ENCODE results near the gene LPIN2.
"Not testable (repeated sequence)": the region's sequence is repeated elsewhere in the genome, so short reads cannot be mapped to it uniquely, and the experiment has no call there.

The LPIN2 gene

GRCh38 chr18:3027370-3027891, 14.5 kb upstream of the LPIN2 start:
- DNase-seq, result no peak
- Mint-ChIP-seq H3K36me3 (ENCODE audit: low read depth) (no peaks in the 10 kb centered on the region), H3K27me3 (ENCODE audit: low read depth, poor library complexity) (no peaks in the 10 kb centered on the region), H3K4me1 (peaks cover 49% of the 10 kb centered on the region), H3K27ac (peak overlapping the region; percentile 65), H3K9me3 (no peaks in the 10 kb centered on the region), H3K4me3 (peak overlapping the region; percentile 25)
- TF ChIP-seq CTCF (IDR thresholded peaks at IDR 0.05), result no peak

- no peak for TF ChIP-seq CTCF (IDR thresholded peaks at IDR 0.05)
- DNase-seq, result no peak
- Mint-ChIP-seq H3K27ac (no peak overlapping the region), H3K36me3 (ENCODE audit: low read depth) (no peaks in the 10 kb centered on the region), H3K4me1 (peaks cover 43% of the 10 kb centered on the region), H3K27me3 (ENCODE audit: low read depth, poor library complexity) (no peaks in the 10 kb centered on the region), H3K9me3 (no peaks in the 10 kb centered on the region), H3K4me3 (no peak overlapping the region)
These were observed 12.6 kb upstream of the LPIN2 start for GRCh38 chr18:3025544-3025943.

GRCh38 chr18:3023603-3024002, 10.7 kb upstream of the LPIN2 start:
- H3K9me3 Mint-ChIP-seq; H3K27me3 Mint-ChIP-seq (ENCODE audit: low read depth, poor library complexity); H3K4me3 Mint-ChIP-seq; H3K27ac Mint-ChIP-seq; DNase-seq; H3K36me3 Mint-ChIP-seq (ENCODE audit: low read depth): not testable (repeated sequence)
- H3K4me1 Mint-ChIP-seq, result peaks cover 37% of the 10 kb centered on the region

GRCh38 chr18:3016585-3017297, 3.8 kb upstream of the LPIN2 start:
- Mint-ChIP-seq H3K36me3 (ENCODE audit: low read depth) (peaks cover 3% of the 10 kb centered on the region), H3K4me3 (no peak overlapping the region), H3K27me3 (ENCODE audit: low read depth, poor library complexity) (peaks cover 5% of the 10 kb centered on the region), H3K27ac (no peak overlapping the region), H3K4me1 (peaks cover 57% of the 10 kb centered on the region), H3K9me3 (no peaks in the 10 kb centered on the region)
- no peak for DNase-seq
- no peak for TF ChIP-seq CTCF (IDR thresholded peaks at IDR 0.05)

GRCh38 chr18:3015851-3016250, 2.9 kb upstream of the LPIN2 start:
- Mint-ChIP-seq H3K4me3 (peak overlapping the region; percentile 17), H3K36me3 (ENCODE audit: low read depth) (peaks cover 7% of the 10 kb centered on the region), H3K27me3 (ENCODE audit: low read depth, poor library complexity) (peaks cover 6% of the 10 kb centered on the region), H3K9me3 (no peaks in the 10 kb centered on the region), H3K27ac (peak overlapping the region; percentile 34), H3K4me1 (peaks cover 66% of the 10 kb centered on the region)
- no peak for TF ChIP-seq CTCF (IDR thresholded peaks at IDR 0.05)
- no peak for DNase-seq

- DNase-seq, result no peak
- Mint-ChIP-seq H3K4me1 (peaks cover 72% of the 10 kb centered on the region), H3K4me3 (peak overlapping the region; percentile 3), H3K9me3 (no peaks in the 10 kb centered on the region), H3K36me3 (ENCODE audit: low read depth) (peaks cover 14% of the 10 kb centered on the region), H3K27me3 (ENCODE audit: low read depth, poor library complexity) (peaks cover 6% of the 10 kb centered on the region), H3K27ac (peak overlapping the region; percentile 60)
- no peak for TF ChIP-seq CTCF (IDR thresholded peaks at IDR 0.05)
These were observed 2.3 kb upstream of the LPIN2 start for GRCh38 chr18:3015204-3015592.
